Measurements from ENCODE around the gene OR2G6. TPM values are rescaled to one million over a fixed set of nuclear protein-coding genes. Genes with fewer than 3 reads are reported as not detected.
"Not testable (repeated sequence)": the region's sequence is repeated elsewhere in the genome, so short reads cannot be mapped to it uniquely, and the experiment has no call there.

The OR2G6 gene
- total RNA-seq, result not detected

GRCh38 chr1:248507773-248508172, at the start of gene OR2G6:
Gene OR2G6, plus strand, starts transcription at chr1:248508073. Its CDS starts 13,574 bp downstream, at chr1:248521647.
- FAIRE-seq, result peak; percentile 98

GRCh38 chr1:248459117-248459516, 48.8 kb upstream of the OR2G6 start:
- FAIRE-seq; DNase-seq (ENCODE audit: low spot score in 2 of 2): not testable (repeated sequence)

More at GRCh38 chr1:248507773-248508172, at the start of gene OR2G6:
- not testable (repeated sequence) for DNase-seq (ENCODE audit: low spot score in 2 of 2)

GRCh38 chr1:248471154-248471553, 36.7 kb upstream of the OR2G6 start:
- FAIRE-seq, result no peak
- no peak for DNase-seq (ENCODE audit: low spot score in 2 of 2)

- not testable (repeated sequence) for FAIRE-seq; DNase-seq (ENCODE audit: low spot score in 2 of 2)
These were observed 35.8 kb upstream of the OR2G6 start for GRCh38 chr1:248472111-248472510.

- not testable (repeated sequence) for FAIRE-seq; DNase-seq (ENCODE audit: low spot score in 2 of 2)
These were observed 34.8 kb upstream of the OR2G6 start, which contains the start of gene OR2T3 for GRCh38 chr1:248473051-248473450. Gene OR2T3, plus strand, starts transcription at chr1:248473351. Its CDS starts 0 bp downstream, at chr1:248473351.

GRCh38 chr1:248475660-248476059, 32.2 kb upstream of the OR2G6 start:
- FAIRE-seq; DNase-seq (ENCODE audit: low spot score in 2 of 2): not testable (repeated sequence)

- DNase-seq (ENCODE audit: low spot score in 2 of 2); FAIRE-seq: not testable (repeated sequence)
These were observed 25.9 kb upstream of the OR2G6 start for GRCh38 chr1:248481686-248482579.

GRCh38 chr1:248488289-248488688, 19.6 kb upstream of the OR2G6 start, which contains the start of gene OR2T5:
Gene OR2T5, plus strand, starts transcription at chr1:248488589. Its CDS starts 0 bp downstream, at chr1:248488589.
- not testable (repeated sequence) for FAIRE-seq; DNase-seq (ENCODE audit: low spot score in 2 of 2)

GRCh38 chr1:248496661-248497060, 11.2 kb upstream of the OR2G6 start:
- not testable (repeated sequence) for FAIRE-seq; DNase-seq (ENCODE audit: low spot score in 2 of 2)

- not testable (repeated sequence) for DNase-seq (ENCODE audit: low spot score in 2 of 2)
These were observed 7.4 kb upstream of the OR2G6 start for GRCh38 chr1:248500305-248501035.

GRCh38 chr1:248510217-248510616, 2.3 kb downstream of the OR2G6 start:
- FAIRE-seq; DNase-seq (ENCODE audit: low spot score in 2 of 2): not testable (repeated sequence)

More at GRCh38 chr1:248500305-248501035, 7.4 kb upstream of the OR2G6 start:
- not testable (repeated sequence) for FAIRE-seq

GRCh38 chr1:248521856-248522255, 14.0 kb downstream of the OR2G6 start:
- DNase-seq (ENCODE audit: low spot score in 2 of 2) (no peak), FAIRE-seq (no peak)

GRCh38 chr1:248537449-248537848, 29.6 kb downstream of the OR2G6 start:
- FAIRE-seq, result peak; percentile 98
- DNase-seq (ENCODE audit: low spot score in 2 of 2), result not testable (repeated sequence)

- FAIRE-seq; DNase-seq (ENCODE audit: low spot score in 2 of 2): not testable (repeated sequence)
These were observed 39.5 kb downstream of the OR2G6 start for GRCh38 chr1:248547383-248547782.

GRCh38 chr1:248551027-248551426, 43.2 kb downstream of the OR2G6 start:
- DNase-seq (ENCODE audit: low spot score in 2 of 2); FAIRE-seq: not testable (repeated sequence)

- not testable (repeated sequence) for DNase-seq (ENCODE audit: low spot score in 2 of 2); FAIRE-seq
These were observed 54.8 kb downstream of the OR2G6 start, which contains the start of gene OR2T29 for GRCh38 chr1:248562672-248563071. Gene OR2T29, minus strand, starts transcription at chr1:248562772. Its CDS starts 3,281 bp downstream, at chr1:248559491.

GRCh38 chr1:248565530-248566373, 57.9 kb downstream of the OR2G6 start:
- FAIRE-seq; DNase-seq (ENCODE audit: low spot score in 2 of 2): not testable (repeated sequence)

- peak; percentile 70 for FAIRE-seq
- not testable (repeated sequence) for DNase-seq (ENCODE audit: low spot score in 2 of 2)
These were observed 61.2 kb downstream of the OR2G6 start for GRCh38 chr1:248569049-248569448.

GRCh38 chr1:248570811-248571210, 62.9 kb downstream of the OR2G6 start:
- FAIRE-seq; DNase-seq (ENCODE audit: low spot score in 2 of 2): not testable (repeated sequence)

Measured in frontal cortex (tissue), 4 donors.